Hematopoietic multipotent progenitor cell treated with erythropoietin and hydrocortisone succinate and interleukin-3 and kit ligand, for 6 days (in vitro differentiated cells): Measurements from ENCODE around the gene MOSPD2.
A peak's percentile ranks its signal among the peaks of the same experiment; 100 is the strongest.

Experiments used
- DNase-seq: peaks from one replicate; pipeline ENCODE4 v3.0.0-alpha.2; 2015

The MOSPD2 gene

GRCh38 chrX:14872851-14873675 lies at the start of gene MOSPD2, which contains the start of gene FANCB:
Gene MOSPD2 (plus strand): TSS chrX:14873421. CDS start chrX:14873529, 108 bp downstream.
Gene FANCB (minus strand): TSS chrX:14873069. CDS start chrX:14865510, 7,559 bp downstream.
- DNase-seq: peak; percentile 95

GRCh38 chrX:14825851-14826250 lies 47.4 kb upstream of the MOSPD2 start:
- DNase-seq: no peak

- DNase-seq: no peak
These were observed 46.9 kb upstream of the MOSPD2 start for GRCh38 chrX:14826319-14826718.

- DNase-seq: no peak
These were observed 43.6 kb upstream of the MOSPD2 start for GRCh38 chrX:14829643-14830042.

- DNase-seq: no peak
These were observed 41.1 kb upstream of the MOSPD2 start for GRCh38 chrX:14832151-14832550.

- no peak for DNase-seq
These were observed 40.6 kb upstream of the MOSPD2 start for GRCh38 chrX:14832586-14832985.

GRCh38 chrX:14837155-14837554 lies 36.1 kb upstream of the MOSPD2 start:
- DNase-seq: no peak

GRCh38 chrX:14843666-14844065 lies 29.6 kb upstream of the MOSPD2 start:
- DNase-seq: no peak

- peak; percentile 9 for DNase-seq
These were observed 21.7 kb upstream of the MOSPD2 start for GRCh38 chrX:14851526-14851925.

GRCh38 chrX:14864631-14865030 lies 8.6 kb upstream of the MOSPD2 start:
- DNase-seq: no peak

GRCh38 chrX:14865201-14865600 lies 8.0 kb upstream of the MOSPD2 start:
- DNase-seq: no peak

- no peak for DNase-seq
These were observed 1.5 kb upstream of the MOSPD2 start for GRCh38 chrX:14871767-14872166.

- DNase-seq: peak; percentile 29
These were observed 866 bp upstream of the MOSPD2 start for GRCh38 chrX:14872355-14872754.

- no peak for DNase-seq
These were observed 442 bp downstream of the MOSPD2 start for GRCh38 chrX:14873676-14874049.

- DNase-seq: no peak
These were observed 2.4 kb downstream of the MOSPD2 start for GRCh38 chrX:14875624-14876023.

- DNase-seq: no peak
These were observed 10.6 kb downstream of the MOSPD2 start for GRCh38 chrX:14883826-14884225.

- no peak for DNase-seq
These were observed 11.5 kb downstream of the MOSPD2 start for GRCh38 chrX:14884714-14885113.

GRCh38 chrX:14886252-14886651 lies 13.0 kb downstream of the MOSPD2 start:
- no peak for DNase-seq

- no peak for DNase-seq
These were observed 23.1 kb downstream of the MOSPD2 start for GRCh38 chrX:14896273-14896672.

GRCh38 chrX:14897042-14897441 lies 23.8 kb downstream of the MOSPD2 start:
- DNase-seq: no peak

GRCh38 chrX:14899607-14900006 lies 26.4 kb downstream of the MOSPD2 start:
- no peak for DNase-seq

- DNase-seq: no peak
These were observed 29.3 kb downstream of the MOSPD2 start for GRCh38 chrX:14902537-14902936.

- DNase-seq: no peak
These were observed 30.7 kb downstream of the MOSPD2 start for GRCh38 chrX:14903891-14904290.

- no peak for DNase-seq
These were observed 40.0 kb downstream of the MOSPD2 start for GRCh38 chrX:14913241-14913640.

GRCh38 chrX:14915596-14915995 lies 42.4 kb downstream of the MOSPD2 start:
- DNase-seq: no peak
